Measurements from ENCODE around the gene FAM186B. TPM values are rescaled to one million over a fixed set of nuclear protein-coding genes. Genes with fewer than 3 reads are reported as not detected.

FAM186B gene
- total RNA-seq, 1 experiment from 2014 or later, result 0.42 TPM

GRCh38 chr12:49585477-49586459 is 19.7 kb downstream of the FAM186B start:
- no TSS peak for BruUV-seq (replicated peaks)
- no peak for TF ChIP-seq ELF1 (IDR thresholded peaks at IDR 0.05; ENCODE audit: borderline replicate concordance, low read depth)
- no peak for TF ChIP-seq SIN3A (IDR thresholded peaks at IDR 0.05; ENCODE audit: low read depth)
- no peak for TF ChIP-seq ZNF274 (IDR thresholded peaks at IDR 0.05; ENCODE audit: low read depth, low read length)
- no peak for TF ChIP-seq EGR1 (IDR thresholded peaks at IDR 0.05; ENCODE audit: low read depth)
- TF ChIP-seq CTCF (IDR thresholded peaks at IDR 0.05 in 2 of 3, conservative IDR thresholded peaks at IDR 0.05 in 1 of 3; ENCODE audit: borderline replicate concordance in 1 of 3, insufficient read depth in 1 of 3, low read depth in 2 of 3, low read length in 2 of 3), result no peak
- TF ChIP-seq TCF7L2 (IDR thresholded peaks at IDR 0.05; ENCODE audit: borderline replicate concordance, extremely low read depth, insufficient read depth, insufficient read length), result no peak
- no peak for TF ChIP-seq CEBPB (IDR thresholded peaks at IDR 0.05; ENCODE audit: low read depth)
- TF ChIP-seq MAX (IDR thresholded peaks at IDR 0.05), result no peak
- no peak for TF ChIP-seq ZBTB33 (IDR thresholded peaks at IDR 0.05; ENCODE audit: extremely low read depth, insufficient replicate concordance, low read length)
- no peak for TF ChIP-seq SP1 (IDR thresholded peaks at IDR 0.05; ENCODE audit: low read depth)
- TF ChIP-seq SRF (IDR thresholded peaks at IDR 0.05; ENCODE audit: low read depth), result no peak
- no peak for TF ChIP-seq YY1 (IDR thresholded peaks at IDR 0.05; ENCODE audit: extremely low read depth, insufficient replicate concordance, low read depth, low read length)
- no peak for TF ChIP-seq POLR2A (IDR thresholded peaks at IDR 0.05; ENCODE audit: borderline replicate concordance, extremely low read depth, insufficient read depth, insufficient read length)
- no peak for TF ChIP-seq ATF3 (IDR thresholded peaks at IDR 0.05)
- no peak for TF ChIP-seq EZH2 (IDR thresholded peaks at IDR 0.05)
- no peak for TF ChIP-seq CBX3 (IDR thresholded peaks at IDR 0.05; ENCODE audit: low read depth)
- CTCF ChIA-PET, result no interaction called here
- H3K27me3 ChIP-seq (ENCODE audit: insufficient read depth, low read length), result no peaks in the 10 kb centered on the region
- no peak overlapping the region for H3K9ac ChIP-seq (ENCODE audit: low read length)
- no peaks in the 10 kb centered on the region for H3K9me3 ChIP-seq (ENCODE audit: control insufficient read depth in 1 of 2, insufficient read depth in 1 of 2, low read depth in 1 of 2, low read length in 2 of 2)
- ATAC-seq (no peak), DNase-seq (ENCODE audit: low read depth, low spot score) (no peak)
- no peaks in the 10 kb centered on the region for H4K20me1 ChIP-seq (ENCODE audit: insufficient read depth)
- no peak overlapping the region for H3K4me2 ChIP-seq (ENCODE audit: low read length)
- no peak overlapping the region for H3K4me3 ChIP-seq (replicated peaks in 1 of 2; ENCODE audit: low read depth in 1 of 2, low read length in 2 of 2)
- POLR2A ChIA-PET, result no interaction called here
- no peak overlapping the region for H2AFZ ChIP-seq (ENCODE audit: low read depth, low read length, poor library complexity, severe bottlenecking)
- H3K36me3 ChIP-seq (ENCODE audit: control insufficient read depth in 1 of 2, insufficient read depth in 2 of 2, low read length in 2 of 2), result peaks cover 0 to 2% of the 10 kb centered on the region in 2 experiments; a peak in 1 of 4 replicates
- RAD21 ChIA-PET (ENCODE audit: low non-redundant PET in 1 of 2, low total read pairs in 2 of 2, uncharacterized antibody in 2 of 2, unreplicated experiment in 2 of 2), result no interaction called here
- H3K9me2 ChIP-seq (ENCODE audit: insufficient read depth), result no peaks in the 10 kb centered on the region
- intact Hi-C loops (cut with micrococcal nuclease), result no loop called here
- H3K79me2 ChIP-seq (ENCODE audit: insufficient read depth, low read length), result no peaks in the 10 kb centered on the region; the same call in 1 of the 2 replicates
- H3K27ac ChIP-seq (ENCODE audit: low read depth, low read length), result no peak overlapping the region
- peaks cover 1 to 2% of the 10 kb centered on the region in 2 experiments; a peak in 2 of 4 replicates for H3K4me1 ChIP-seq (ENCODE audit: control insufficient read depth in 1 of 2, insufficient read depth in 2 of 2, low read length in 2 of 2)
